GM19328 (cell line): ENCODE data around the gene PLEKHA1.

Source experiments
- ATAC-seq: cut with Tn5 transposase; IDR thresholded peaks from one replicate; pipeline ENCODE4 v1.9.1; 2021; ENCODE audit warnings: mild to moderate bottlenecking, moderate library complexity; ENCODE audit not compliant: unreplicated experiment

The PLEKHA1 gene

DNA sequence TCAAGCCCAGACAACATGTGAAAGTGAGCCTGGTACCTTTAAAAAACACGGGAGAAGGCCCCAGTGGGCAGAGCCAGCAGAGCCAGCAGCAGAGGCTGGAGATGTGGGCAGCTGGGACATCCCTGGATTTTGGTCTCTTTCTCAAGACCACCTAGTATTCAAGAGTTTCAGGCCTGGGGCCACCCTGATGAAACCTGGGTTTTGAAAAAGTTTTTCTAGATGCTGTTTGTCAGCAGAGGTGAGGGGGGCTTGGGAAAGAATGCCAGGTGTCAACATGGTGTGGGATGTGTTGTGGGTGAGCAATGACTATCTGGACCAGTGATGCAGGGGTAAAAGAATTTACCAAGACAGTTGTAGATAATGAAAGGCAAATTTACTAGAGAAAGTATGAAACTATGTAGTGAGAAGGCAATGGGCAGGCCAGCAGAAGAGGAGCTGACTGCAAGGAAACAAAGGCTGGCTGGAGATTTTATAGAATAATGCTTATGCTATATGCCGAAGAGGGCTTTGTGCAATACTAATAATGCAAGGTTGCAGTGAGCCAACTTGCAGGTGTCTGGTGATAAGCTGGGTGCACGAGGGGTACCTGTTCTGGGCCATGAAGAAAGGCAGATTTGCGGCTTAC is 28.1 kb upstream of the PLEKHA1 start:
- ATAC-seq, result no peak

DNA sequence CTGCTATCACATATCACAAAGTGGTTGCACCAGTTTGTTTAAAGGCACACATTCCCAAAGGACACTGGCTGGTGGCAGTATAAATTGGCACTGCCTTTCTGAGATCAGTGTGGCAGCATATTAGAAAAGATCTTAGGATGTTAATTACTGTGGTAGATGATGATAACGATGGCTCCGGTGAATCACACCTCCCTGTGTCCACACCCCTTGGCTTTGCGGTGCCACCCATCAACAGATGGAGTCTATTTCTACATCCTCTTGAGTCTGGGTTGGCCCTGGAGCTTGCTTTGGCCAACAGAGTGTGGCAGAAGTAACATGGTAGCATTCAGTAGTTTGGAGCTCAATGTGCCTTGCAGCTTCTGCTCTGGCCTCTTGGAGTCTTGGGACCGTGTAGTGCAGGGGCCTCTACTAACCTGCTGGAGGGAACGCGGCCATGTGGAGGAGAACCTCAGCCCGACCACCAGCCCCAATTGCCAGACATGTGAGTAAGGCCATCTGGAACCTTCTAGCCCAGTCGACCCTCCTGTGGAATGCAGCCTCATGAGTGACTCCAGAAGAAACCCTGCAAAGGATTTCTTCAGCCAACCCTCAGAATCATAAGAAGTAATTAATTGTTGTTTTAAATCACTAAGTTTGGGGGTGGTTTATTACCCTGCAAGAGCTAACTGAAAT is 27.2 kb upstream of the PLEKHA1 start:
- ATAC-seq, result no peak

DNA sequence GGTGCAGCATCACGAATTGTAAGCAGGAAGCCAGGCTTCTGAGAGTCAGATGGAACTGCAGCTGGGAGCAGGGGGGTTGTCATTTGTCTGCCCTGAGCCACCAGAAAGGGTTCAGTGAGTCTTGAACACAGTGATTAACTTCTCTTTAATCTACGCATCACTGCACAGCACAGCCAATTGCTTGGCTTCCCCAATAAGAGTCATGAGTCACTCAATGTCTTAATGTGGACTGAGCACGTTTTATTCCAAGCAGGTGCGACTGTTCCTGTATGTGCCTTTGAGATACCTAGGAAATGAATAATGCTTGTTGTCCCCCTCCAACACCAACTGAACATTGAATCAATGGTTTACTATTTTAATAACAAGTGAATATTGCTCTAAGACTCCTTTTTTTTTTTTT is 26.0 kb upstream of the PLEKHA1 start:
- ATAC-seq, result no peak

DNA sequence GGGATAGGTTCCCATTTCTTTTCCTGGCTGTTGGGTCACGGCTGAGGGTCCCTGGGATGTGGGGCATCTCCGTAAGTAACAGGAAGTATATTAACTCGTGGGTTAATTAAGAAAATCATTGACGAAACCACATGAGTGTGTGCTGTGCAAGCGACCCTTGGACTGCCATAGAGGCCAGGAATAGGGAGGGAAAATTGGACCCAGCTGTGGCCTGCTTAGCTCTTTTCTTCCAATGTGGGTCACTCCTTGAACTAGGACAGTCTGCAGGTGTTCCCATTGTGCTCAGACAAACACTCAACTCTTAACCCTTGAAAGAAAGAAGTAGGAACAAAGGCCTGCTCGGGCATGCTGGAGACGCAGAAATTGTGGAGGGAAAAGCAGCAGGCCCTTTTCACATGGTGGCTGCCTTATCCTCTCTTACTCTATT is 25.6 kb upstream of the PLEKHA1 start:
- no peak for ATAC-seq

DNA sequence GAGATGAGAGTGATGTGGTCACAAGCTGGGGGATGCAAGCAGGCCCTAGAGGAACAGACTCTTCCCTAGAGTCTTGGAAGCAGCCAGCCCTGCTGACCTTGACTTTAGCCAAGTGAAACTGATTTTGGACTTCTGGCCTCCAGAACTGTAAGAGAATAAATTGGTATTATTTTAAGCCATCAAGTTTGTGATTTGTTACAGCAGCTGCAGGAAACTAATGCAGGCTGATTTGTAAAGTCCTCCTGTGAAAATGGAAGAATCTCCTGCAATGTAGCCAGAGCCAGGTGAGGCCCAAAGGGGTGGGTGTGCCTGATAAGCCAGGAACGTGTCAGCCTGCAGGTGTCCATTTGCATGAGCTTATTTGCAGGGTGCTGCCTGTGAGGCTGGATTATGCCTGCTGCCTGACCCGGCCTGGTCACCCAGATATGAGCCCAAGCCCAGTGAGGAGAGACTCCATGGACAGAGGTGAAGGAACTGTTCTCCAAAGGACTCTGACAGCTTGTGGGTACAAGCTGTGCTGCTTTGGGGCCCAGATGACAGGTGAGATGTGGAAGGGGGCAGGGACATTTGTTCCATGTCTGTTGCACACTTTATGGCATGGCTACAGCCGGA is 24.6 kb upstream of the PLEKHA1 start:
- ATAC-seq, result no peak

DNA sequence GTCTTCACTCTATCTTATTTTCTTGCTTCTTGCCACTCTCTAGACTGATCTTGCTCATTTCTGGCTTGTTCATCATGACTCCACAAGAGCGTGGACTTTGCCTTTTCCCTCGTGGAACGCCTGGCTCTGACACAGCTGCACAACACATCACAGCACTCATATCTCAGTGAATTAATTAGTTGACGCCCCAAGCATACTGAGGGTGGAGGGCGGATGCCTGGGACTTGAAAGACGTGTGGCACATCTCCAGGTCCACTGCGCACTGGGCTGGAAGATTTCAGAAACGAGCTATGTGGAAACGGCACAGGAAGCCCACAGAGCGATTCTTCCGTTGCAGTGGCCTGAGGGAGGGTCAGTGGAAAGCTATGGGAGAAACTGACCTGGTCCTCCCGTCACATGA is 23.6 kb upstream of the PLEKHA1 start:
- no peak for ATAC-seq

DNA sequence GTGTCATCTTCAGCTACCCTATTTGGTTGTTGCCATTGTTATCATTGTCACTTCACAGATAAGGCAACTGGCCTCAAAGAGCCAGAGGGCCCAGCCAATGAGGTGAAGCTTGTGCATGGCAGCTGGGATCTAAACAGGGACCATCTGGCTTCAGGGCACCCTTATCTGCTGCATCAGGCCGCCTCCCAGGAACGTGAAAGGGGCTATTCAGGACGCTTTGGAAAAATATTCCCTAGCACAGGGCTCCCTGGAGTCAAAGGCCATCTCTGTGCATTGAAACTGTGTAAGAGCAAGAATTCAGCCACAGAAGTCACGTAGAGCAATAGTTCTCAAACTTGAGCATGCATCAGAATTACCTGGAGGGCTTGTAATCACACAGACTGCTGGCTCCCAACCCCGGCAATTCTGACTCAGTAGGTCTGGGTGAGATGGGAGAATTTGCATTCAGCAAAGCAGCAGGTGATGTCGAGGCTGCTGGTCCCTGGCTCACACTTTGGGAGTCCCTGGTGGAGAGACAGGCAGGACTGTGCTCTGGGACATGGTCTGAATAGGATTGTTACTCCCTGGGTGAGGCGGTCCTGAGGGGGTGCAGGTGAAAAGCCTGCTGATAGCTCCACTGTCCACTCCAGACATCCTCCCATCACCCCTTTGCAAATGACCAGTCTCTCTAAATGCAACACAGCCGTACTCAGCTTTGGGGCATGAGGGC is 21.5 kb upstream of the PLEKHA1 start:
- no peak for ATAC-seq

DNA sequence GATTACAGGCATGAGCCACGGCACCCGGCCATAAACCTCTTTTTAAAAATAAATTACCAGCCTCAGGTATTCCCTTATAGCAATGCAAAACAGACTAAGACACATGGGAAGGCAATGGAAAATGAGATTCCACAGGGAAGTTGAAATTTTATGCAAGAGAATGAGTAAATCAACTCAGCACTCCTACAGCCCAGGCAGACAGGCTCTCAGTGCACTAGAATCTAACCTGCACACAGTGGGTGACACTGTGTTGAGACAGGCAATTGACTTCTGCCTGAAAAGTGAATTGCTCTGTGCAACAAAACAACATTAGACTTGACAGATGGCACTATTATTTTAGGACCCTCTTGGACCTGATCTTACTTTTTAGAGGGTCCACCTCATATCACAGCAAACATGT is 20.1 kb upstream of the PLEKHA1 start:
- ATAC-seq, result no peak

DNA sequence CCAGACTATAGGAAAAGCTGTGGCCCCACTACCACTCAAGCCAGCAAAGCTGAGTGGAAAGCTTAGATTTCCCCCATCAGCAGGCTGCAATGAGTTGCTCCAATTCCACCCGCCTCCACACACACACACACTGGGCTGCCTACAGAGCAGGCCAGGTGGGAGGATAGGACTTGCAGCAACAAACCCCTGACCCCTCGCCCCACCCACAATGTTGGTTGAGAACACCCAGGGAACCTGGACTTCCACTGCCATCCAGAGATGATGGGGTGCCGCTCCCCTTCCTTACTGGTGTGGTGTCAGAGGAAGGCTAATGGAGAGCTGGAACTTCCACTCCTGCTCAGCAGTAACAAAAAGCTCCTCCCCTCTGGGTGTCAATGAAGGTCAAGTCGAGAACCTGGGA is 16.8 kb upstream of the PLEKHA1 start:
- no peak for ATAC-seq

DNA sequence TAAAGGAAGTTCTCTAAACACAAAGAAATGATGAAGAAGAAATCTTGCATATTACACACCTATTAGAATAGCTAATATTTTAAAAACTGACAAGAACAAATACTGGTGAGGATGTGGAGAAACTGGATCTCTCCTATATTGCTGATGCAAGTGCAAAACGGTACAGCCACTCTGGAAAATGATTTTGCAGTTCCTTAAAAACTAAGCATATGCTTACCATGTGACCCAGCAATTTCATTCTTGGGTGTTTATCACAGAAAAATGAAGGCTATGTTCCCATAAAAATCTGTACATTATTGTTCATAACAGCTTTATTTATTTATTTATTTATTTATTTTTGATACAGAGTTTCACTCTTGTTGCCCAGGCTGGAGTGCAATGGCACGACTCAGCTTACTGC is 14.9 kb upstream of the PLEKHA1 start:
- ATAC-seq, result no peak

DNA sequence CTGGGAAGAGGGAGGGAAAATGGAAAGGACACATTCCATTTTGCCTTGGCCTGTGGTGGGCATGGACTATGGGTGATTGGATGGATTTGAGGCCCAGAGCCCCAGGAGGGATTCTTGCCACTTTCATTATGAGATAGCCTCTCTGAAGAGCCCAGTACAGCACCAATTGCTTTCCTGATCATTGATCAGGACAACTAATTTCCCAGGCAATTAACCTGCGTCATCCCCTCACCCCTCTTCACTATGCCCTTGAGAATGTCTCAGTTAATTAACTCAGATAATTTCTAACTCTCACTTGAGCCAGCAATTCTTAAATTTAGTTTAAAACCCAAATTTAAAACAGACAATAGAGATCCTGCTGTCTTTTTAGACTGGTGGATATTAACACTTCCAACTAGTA is 13.5 kb upstream of the PLEKHA1 start:
- no peak for ATAC-seq

DNA sequence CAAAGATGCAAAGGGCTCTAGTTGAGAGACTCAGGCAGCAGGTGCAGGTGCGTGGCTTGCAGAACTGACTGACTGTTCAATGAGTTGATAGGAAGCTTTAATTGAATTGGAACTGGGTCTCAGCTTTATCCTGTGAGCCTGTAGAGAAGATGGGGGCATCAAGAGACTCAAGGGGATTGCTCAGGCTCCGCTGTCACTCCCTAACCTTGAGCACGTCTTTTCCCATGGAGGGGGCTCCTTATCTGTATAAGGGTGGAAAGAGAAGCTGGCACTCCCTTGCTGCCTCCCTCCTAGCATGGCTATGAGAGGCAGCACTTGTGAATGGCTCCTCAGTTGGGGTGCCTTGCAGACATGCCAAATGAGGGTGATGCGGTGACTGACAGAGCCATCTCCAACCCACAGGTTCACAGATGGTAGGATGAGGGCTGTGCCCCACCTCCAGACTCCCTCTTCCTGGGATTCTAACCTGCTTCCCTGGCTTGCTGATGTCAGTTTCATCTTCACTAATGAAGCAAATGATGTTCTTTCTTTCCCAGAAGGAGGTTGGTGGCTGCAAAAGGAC is 12.4 kb upstream of the PLEKHA1 start:
- no peak for ATAC-seq

DNA sequence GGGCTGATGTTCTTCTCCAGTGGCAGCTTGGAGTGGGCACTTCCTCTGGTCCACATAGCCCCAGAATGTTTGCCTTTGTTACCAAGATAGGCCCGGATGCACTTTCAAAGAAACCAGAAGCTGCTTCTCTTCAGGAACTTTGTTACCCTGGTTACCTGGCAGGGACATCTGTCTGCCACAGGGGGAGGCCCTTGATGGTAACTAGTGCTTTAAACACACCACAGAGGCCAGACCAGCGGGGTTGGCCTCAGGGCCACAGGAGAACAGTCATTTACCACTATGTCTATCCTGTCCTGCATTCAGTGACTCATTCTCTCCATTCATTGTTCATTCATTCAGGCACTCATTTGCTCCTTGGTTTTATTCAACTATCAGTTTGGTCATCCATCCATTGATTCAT is 11.9 kb upstream of the PLEKHA1 start:
- ATAC-seq, result no peak

DNA sequence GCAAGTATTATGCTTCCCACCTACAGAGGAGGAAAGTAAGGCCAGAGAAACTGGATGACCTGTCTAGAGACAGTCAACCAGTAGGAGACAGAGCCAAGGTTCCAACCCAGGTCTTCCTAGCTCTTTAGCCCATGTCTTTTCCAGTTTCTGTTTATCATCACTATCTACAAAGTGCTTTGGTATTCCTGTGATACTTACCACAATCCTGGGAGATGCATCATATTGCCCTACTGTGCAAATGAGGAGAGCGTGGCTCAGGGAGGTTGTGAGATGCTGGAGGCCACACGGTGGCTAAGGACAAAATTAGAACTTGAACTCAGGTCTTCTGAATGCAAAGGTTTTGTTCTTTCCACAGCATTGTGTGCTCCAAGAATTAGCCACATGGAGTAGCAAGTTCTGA is 11.2 kb upstream of the PLEKHA1 start:
- ATAC-seq, result no peak

DNA sequence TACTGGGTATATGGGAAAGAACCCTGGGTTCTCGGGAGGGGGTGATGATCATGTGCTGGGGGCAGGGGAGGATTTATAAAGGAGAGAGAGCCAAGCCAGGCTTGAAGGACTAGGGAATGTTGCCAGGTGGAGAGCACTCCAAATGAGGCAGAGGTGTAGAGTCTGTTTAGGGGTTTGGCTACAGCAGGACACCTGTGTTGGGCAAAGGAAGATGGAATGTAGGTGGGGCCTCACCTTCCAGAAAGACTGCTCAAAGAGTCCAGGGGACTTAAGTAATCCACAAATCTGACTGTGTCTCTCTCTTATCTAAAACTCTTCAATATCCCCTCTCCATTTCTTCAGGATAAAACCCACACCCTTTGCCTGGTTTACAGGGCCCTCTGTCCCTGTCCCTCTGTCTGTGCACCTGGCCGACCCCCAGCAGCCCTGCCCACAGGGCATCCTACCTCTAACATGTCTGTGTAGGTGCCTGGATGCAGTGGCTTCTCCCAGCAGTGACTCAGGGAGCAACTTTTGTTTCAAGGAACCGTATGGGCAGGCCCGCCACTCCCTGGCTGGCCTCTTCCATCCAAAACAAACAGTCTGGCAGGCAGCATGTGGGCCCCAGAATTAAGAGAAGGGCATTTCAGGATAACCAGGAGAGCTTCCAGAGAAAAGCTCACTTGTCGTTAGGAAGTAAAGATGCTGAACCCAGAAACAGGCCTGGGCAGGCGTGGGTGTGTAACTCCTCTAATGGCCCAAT is 10.6 kb upstream of the PLEKHA1 start:
- no peak for ATAC-seq

DNA sequence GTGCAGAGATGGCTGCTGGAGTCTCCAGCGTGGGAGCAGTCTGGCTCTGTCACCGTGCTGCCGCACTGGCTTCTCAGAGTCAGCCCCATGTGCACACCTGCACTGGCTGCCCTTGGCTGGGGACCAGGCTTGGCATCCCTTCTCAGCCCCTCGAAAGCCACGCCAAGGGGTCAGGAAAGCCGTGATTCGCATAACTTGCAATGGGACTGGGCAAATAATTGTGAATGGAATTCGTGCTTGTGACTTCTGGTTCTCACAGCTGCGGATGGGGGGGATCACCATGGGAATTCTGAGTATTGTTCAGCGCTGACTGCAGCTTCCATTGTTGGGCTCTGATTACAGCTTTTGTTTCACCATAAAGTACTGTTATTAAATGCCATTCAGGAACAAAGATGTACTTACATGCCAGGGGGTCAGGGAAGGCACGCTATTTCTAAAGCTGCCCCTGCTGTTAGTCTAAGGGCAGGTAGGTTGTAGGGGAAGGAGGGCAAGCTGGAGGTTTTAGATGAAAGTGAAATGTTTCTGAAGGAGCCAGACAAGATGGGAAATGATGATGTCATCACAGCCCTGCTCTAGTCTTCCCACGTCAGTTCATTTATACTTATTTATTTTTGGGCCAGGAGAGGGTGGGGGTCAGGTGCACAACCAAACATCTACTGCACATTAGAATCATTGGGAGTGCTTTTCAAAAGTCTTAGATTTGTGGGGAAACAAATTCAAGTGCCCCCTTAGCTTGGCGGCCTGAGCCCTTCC is 5.8 kb upstream of the PLEKHA1 start:
- no peak for ATAC-seq

DNA sequence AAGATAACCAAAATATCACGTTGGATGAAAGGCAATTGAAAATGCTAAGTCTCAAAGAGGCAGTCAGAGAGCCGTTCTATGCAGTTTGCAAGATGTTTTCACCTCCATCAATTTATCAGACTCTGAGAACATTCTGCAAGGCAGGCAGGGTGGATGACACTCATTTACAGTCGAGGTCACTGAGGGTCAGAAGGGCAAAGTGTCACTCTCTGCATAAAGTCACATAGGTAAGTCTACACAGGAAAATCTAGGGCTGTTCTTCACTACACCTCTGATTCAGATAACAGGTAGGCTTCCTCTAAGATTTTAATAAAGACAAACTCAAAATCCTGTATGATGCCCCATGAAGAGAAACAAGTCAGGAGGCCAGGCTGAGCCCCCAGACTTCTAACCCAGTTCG is 1.4 kb upstream of the PLEKHA1 start:
- no peak for ATAC-seq

DNA sequence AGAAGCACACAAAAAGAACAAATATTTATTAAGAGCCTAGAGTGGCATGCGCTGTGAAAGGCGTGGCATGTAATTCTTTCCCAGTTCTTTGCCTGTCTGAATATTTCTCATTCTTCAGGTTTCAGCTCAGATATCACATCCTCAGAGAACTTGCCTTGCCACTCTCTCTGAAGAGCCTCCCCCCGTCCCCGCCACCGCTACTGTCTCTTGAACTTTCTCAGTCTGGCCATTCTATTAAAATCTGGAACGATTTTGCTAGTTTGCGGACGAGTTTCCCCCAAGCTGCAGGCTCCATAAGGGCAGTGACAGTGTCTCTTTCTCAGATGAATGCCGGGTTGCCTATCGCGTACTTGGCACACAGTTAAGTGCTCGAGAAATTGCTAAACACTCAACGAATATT is 787 bp upstream of the PLEKHA1 start:
- no peak for ATAC-seq

DNA sequence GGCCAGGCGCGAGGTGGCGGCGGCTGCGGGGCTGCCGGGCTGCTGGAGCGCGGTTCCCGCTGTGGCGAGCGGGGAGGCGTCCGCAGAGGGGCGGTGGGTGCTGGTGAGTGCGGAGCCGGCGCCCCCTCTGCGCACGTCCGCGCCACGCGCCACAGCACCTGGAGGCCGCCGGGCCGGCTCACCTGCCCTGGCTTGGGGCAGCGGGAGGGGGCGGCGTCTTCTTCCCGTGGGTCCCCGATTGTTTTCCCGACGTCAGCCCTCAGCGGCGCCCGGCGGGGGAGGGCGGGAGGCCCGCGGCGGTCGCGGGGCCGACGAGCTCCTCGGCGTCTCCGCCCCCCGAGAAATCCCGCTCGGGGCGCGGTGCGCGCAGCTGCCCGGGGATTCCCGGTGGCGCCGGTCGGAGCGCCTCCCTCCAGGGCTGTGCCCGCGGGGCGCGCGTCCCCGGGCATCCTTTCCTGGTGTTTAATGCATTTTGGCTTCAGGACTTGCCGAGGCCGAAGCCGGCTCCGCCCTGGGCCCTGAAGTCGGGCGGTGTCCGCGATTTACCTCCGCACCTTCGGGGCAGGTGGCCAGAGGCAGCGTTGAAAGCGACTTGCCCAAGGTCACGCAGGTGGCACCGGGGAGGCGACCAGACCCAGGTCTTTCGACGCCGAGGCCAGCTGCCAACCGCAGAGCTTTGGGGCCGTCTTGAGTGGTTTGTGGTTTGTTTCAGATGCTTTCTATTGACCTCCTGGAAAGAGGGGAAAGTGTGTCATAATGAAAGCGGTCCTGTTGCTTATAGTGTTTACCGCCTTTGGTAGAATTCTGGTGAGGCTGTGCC is 561 bp downstream of the PLEKHA1 start:
- peak; percentile 41 for ATAC-seq
